Fibroblast of skin of left biceps (primary cell): ENCODE results near the gene E2F1.

Source experiments
- DNase-seq, 2 experiments: peaks; one replicate each; pipeline ENCODE4 v3.0.0-alpha.2; 2013; ENCODE audit warnings: low read depth in 2 of 2

E2F1 gene

GRCh38 chr20:33687993-33688937, 2.1 kb upstream of the E2F1 start:
- no peak for DNase-seq

- DNase-seq: no peak
Observed at GRCh38 chr20:33687370-33687915, 1.3 kb upstream of the E2F1 start.

GRCh38 chr20:33686984-33687366, 790 bp upstream of the E2F1 start:
- no peak for DNase-seq

- DNase-seq: no peak
Observed at GRCh38 chr20:33685328-33686099, 671 bp downstream of the E2F1 start.

GRCh38 chr20:33684533-33685327, 1.5 kb downstream of the E2F1 start:
- no peak for DNase-seq

- no peak for DNase-seq
Observed at GRCh38 chr20:33681728-33682353, 4.3 kb downstream of the E2F1 start.

- DNase-seq: no peak
Observed at GRCh38 chr20:33681288-33681687, 4.9 kb downstream of the E2F1 start.

- no peak for DNase-seq
Observed at GRCh38 chr20:33680686-33681085, 5.5 kb downstream of the E2F1 start.

GRCh38 chr20:33679758-33680485, 6.3 kb downstream of the E2F1 start:
- no peak for DNase-seq

- no peak for DNase-seq
Observed at GRCh38 chr20:33677991-33678702, 8.0 kb downstream of the E2F1 start.

- no peak for DNase-seq
Observed at GRCh38 chr20:33676652-33677645, 9.2 kb downstream of the E2F1 start.

- no peak for DNase-seq
Observed at GRCh38 chr20:33676121-33676520, 10.1 kb downstream of the E2F1 start.

- no peak for DNase-seq
Observed at GRCh38 chr20:33675136-33675959, 10.8 kb downstream of the E2F1 start.

GRCh38 chr20:33674294-33675135, 11.7 kb downstream of the E2F1 start, which contains the start of gene NECAB3:
TSS of gene NECAB3 (minus strand) at chr20:33674428. CDS start at chr20:33674352, 76 bp downstream.
- DNase-seq: no peak

GRCh38 chr20:33673410-33674293, 12.5 kb downstream of the E2F1 start:
- DNase-seq: no peak

GRCh38 chr20:33673114-33673409, 13.1 kb downstream of the E2F1 start:
- no peak for DNase-seq
